Germinal center (tissue), 1 donor: ENCODE data around the gene FASTK.
A peak's percentile ranks its signal among the peaks of the same experiment; 100 is the strongest.
"Not testable (repeated sequence)": the region's sequence is repeated elsewhere in the genome, so short reads cannot be mapped to it uniquely, and the experiment has no call there.

Experiments used
- DNase-seq: peaks from one replicate; pipeline ENCODE4 v3.0.0; 2012; ENCODE audit warnings: mixed read lengths, low spot score

Gene FASTK

DNA sequence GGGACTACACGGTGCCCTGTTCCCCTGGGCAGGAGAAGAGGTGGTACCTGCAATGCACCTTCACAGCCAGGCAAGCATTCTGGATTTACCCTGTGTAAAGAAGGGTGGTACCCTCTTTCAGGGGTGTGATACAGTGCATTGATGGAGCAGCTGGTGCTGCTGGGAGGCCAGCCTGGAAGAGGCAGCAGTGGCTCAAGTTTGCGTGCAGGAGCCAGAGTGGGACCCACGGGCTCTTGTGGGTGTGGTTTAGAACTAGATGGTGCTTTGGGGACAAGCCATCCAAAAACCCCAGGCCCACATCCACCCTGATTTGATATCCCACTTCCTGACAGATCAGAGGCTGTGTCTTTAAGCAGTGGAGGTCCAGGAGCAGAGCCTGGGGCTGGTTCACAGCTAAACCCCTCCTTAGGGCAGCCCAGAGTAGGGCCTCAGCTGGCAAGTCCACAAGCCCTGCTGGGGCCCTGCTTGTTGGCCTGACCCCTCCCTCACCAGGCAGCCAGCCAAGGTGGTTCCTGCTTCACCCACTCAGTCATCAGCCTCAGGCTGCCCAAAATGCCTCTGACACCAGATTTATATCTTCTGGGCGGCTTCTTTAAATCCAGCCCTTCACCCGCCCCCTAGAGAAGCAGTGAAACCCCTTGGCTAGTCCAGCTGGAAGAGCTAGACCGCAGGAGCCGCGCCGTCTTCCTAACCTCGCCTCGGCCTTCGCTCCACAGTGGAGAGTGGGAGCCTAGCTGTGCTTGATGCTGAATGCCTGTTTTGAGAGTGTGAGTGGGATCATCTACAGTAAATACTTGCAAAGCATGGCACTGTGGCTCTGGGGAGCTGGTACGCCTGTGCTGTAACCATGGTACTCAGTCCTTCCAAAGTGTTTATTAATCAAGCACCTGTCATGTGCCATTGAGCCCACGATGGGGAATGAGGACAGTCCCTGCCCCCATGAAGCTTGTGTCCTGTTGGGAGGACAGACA, 33.7 kb downstream of the FASTK start:
- DNase-seq: no peak

GRCh38 chr7:151045967-151046366, 34.6 kb downstream of the FASTK start:
- DNase-seq: no peak

DNA sequence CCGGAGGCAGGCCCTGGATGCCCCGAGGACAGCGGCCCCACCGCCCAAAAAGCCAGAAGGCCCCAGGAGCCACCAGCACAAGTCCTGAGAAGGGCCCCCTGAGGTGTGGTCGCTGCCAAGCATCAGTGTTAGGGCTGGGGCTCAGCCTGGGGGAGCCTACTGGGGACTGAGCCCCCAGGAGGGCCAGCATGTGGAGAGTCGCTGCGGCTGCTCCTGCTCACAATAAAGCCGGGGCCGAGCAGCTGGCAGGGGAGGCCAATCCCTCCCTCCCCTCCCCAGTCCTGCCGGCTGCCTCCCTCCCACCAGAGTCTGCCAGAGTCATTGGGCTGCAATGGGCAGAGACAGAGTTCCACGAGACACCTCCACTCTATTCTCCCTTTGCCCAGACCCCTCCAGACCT, 35.3 kb downstream of the FASTK start:
- no peak for DNase-seq

- DNase-seq: no peak
Measured at GRCh38 chr7:151043959-151044358, 36.6 kb downstream of the FASTK start.

DNA sequence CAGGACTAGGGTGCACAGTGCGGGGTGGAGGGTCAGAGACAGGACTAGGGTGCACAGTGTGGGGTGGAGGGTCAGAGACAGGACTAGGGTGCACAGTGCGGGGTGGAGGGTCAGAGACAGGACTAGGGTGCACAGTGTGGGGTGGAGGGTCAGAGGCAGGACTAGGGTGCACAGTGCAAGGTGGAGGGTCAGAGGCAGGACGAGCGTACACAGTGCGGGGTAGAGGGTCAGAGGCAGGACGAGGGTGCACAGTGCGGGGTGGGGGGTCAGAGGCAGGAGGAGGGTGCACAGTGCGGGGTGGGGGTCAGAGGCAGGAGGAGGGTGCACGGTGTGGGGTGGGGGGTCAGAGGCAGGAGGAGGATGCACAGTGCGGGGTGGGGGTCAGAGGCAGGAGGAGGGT, 37.2 kb downstream of the FASTK start:
- DNase-seq: not testable (repeated sequence)

DNA sequence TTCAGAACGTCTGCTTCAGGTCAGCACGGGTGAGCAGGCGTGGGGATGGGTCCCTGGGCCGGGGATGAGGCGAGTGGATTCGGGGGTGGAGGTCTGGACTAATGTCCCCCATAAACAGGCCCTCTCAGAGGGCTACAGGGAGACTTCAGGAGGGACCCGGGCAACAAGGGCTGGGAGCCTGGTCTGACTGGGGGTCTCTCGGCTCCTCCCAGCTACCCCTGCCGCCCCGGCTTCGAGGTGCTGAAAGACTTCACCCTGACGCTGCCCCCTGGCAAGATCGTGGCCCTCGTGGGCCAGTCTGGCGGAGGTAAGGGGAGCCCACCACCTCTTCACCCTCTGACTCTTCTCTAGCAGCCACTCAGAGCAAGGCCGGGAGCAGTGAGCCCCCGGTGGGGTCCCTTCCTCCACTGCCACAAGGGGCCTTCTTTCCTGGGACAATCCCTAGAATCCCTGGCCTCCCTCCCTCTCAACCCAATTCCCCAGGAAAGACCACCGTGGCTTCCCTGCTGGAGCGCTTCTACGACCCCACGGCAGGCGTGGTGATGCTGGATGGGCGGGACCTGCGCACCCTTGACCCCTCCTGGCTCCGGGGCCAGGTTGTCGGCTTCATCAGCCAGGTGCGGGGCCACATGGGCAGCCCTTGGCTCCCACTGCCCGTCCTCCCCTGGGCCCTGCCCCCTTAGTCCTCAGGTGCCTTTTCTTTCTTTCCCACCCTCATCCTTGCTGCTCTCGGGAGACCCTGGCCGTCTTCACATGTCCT, 39.8 kb downstream of the FASTK start:
- DNase-seq: no peak

DNA sequence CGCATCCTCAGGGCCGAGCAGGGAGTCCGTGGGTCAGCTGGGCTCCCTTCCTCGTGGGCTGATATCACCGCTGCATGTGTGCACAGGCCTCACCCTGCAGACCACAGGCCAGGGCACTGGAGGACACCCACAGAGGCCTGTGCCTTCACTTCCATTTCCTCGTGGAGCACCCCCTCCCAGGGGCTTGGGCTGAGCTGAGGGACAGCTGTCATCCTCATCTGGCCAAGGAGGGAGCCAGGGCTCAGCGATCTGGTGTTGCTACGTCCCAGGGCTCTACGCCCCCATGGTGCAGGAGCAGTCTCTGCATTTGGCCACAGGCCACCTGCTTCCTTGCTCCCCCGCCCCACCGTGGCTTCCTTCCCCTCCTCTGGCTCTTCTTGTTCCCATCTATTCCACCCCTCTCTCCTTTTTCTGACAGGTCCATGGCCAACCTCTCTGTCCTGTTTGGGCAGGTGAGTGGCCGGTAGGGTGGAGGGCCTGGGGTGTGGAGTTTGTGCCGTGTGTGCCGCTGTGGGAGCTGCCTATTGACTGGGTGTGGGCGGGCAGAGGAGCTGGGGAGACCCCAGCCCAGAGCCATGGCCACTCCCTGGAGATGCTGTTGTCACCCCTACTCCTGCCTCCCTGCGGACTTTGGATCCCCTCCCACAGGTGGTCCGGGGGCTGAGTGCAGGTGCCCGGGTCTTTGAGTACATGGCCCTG, 40.6 kb downstream of the FASTK start:
- no peak for DNase-seq

- DNase-seq: no peak
Measured at GRCh38 chr7:151038951-151039849, 41.4 kb downstream of the FASTK start.

DNA sequence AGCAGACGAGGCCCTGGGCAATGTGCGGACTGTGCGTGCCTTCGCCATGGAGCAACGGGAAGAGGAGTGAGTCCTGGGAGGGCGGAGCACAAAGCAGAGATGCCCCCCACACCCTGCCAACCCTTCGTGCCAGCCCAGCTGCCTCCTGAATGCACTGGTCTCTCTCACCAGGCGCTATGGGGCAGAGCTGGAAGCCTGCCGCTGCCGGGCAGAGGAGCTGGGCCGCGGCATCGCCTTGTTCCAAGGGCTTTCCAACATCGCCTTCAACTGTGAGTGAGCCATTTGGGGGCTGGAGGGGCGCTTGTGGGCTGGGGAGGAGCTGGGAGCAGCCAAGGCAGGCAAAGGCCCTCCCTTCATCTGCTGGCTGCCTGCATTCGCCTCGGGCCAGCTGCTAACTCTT, 44.7 kb downstream of the FASTK start:
- no peak for DNase-seq

DNA sequence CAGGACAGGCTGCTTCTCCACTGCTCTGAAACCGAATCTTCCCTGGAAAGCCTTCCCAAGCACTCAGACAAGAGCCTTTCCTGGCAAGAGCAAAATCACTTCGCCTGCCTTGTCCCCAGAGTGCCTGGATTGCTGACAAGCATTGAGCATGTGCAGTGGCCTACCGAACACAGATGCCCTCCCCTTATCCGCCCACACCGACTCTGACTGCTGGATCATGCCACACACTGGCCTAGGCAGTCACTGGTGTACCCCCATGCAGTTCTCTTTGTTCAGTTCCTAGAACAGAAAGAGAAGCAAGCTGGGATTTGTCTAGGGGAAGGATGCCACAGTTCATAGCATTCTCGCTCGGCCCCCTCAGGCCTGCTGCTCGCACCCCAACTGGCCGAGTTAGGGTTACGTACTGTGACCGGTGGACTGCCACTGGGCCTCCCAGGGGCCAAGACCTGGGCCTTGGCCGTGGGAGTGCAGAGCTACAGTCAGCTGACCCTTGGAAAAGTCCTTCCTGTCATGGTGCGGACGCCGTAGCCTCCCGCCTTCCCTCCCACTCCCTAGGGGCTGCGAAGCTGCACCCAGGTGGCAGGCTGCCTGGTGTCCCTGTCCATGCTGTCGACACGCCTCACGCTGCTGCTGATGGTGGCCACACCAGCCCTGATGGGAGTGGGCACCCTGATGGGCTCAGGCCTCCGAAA, 45.4 kb downstream of the FASTK start:
- no peak for DNase-seq

DNA sequence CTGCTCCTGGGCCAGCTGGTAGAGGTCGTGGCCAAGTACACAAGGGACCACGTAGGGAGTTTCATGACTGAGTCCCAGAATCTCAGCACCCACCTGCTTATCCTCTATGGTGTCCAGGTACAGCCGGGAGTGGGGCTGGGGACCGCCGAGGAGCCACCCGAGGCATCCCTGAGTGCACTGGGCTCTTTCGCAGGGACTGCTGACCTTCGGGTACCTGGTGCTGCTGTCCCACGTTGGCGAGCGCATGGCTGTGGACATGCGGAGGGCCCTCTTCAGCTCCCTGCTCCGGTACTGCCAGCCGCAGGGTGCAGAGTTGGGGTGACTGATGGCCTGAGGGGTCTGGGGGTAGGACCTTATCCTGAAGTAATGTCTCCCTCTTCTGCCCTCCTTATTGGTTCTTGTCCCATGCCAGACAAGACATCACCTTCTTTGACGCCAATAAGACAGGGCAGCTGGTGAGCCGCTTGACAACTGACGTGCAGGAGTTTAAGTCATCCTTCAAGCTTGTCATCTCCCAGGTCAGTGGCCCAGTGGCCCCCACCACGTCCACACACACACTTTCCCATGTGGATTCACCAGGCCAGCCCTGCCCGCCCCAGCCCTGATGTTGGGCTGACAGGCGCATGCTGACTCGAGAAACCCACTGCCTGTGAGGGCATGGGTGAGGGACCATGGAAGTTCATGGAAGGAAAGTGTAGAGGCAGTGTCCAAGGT, 46.1 kb downstream of the FASTK start:
- DNase-seq: no peak

DNA sequence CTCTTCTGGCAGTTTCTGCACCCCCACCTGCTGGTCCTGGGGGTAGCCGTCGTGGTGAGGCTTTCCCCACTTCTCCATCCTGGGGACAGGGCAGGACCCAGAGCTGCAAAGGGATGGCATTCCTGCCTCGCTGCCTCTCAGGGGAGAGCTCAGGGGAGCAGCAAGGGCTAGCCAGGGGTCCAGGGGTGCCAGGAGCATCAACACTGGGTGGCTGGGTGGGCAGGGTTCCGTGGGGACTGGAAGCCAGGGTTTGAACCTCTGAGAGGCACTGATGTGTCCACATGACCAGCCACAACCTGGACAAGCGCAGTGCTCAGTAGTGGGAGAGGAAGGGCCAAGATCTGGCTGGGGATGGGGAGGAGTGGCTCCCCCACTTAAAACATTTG, 46.8 kb downstream of the FASTK start:
- DNase-seq: no peak

DNA sequence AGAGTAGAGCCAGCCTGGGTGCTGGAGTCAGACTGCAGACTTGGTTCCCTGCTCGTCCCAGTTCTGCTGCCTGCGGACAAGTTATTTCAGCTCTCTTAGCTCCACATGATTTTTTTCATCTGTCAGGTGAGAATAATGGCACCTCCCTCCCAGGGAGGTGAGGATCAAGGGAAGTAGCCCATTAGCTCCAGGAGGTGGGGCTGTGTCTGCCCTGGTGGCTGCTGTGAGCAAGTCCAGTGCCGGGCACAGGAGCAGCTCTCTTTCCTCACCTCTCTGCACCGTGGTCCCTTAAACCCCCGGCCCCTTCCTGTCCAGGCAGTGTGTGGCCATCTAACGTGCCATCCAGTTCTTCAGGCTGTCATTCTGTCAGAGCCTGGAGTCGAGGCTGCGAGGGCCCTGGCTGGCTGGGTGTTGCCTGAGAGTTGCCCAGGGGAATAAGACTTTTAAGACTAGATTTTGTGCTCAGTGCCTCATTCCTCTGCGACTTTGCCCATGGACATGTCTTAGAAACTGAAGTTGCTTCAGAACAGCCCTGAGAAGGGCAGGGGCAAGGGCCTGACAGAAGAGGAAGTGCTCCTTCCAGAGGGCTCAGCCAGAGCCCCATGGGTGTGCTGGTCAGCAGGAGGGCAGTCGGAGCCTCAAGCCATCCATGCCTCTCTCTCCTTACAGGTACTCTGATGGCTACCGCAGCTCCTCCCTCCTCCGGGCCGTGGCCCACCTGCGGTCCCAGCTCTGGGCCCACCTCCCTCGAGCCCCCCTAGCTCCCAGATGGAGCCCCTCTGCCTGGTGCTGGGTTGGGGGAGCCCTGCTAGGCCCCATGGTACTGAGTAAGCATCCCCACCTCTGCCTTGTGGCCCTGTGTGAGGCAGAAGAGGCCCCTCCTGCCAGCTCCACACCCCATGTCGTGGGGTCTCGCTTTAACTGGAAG, 47.4 kb downstream of the FASTK start:
- no peak for DNase-seq

DNA sequence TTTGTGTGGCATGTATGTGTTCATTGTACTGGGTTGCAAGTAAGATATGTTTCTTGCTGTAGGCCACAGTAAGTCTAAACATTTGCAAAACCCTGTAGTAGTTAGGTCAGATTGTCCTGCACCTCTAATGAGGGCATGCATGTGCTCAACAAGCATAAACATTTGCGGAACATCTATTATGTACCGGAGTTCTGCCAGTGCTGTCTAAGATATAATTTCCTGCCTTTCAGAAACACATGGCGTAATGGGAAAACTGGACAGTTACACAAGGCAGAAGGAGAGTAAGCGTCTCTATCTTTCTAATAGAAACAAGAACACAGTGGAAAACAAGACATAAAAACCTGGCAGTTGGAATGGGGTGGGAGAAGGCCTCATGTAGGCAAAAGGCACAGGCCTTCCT, 49.6 kb downstream of the FASTK start:
- DNase-seq: no peak

- DNase-seq: no peak
Measured at GRCh38 chr7:151028948-151029501, 51.6 kb downstream of the FASTK start.

DNA sequence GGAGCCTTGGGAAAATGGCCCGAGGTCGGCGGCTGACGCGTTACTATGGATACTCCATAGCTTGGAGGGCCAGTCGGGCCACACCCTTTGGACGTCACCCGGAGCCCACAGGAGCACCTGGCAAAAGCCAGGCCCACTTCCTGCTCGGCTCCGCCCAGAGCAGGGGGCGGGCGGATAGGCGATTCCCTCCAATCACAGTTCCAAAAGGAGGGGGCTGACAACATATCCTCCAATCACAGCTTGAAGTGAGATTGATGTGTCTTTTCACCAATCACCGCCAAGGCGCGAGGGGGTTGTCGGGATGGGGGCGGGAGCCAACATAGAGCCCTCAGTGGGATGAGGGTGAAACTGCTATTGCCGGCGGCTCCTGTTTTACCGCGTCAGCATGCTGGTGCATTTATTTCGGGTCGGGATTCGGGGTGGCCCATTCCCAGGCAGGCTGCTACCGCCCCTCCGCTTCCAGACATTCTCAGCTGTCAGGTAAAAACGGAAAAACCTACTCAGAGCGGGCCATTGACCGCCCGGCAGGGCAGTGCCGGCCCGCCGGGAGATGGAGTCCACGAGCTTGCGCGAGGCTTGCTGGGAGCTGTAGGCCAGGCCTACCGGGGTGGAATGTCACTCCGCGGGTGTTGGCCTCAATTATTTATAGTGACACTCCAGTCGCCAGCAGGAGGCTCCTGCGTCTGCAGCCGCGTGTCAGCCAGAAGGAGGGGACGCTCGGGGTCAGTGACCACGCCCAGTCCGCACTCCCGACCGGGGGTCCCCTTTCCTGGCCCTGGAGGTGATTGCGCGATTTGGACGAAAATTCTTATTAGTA, 52.3 kb downstream of the FASTK start, which contains the start of gene ABCB8:
Gene ABCB8 (plus strand): TSS at position 320 of the 817 bp plus-strand sequence. CDS start 66 bp downstream, at position 386.
- peak; percentile 100 for DNase-seq

- not testable (repeated sequence) for DNase-seq
Measured at GRCh38 chr7:151027728-151028130, 52.9 kb downstream of the FASTK start.
